GM12878 (cell line): ENCODE data around the gene SLC5A1.

Experiments
- EP300 ChIP-seq, 2 experiments: fragments of 150-350 bp in 1 of 2; IDR thresholded peaks; 2 replicates each; pipeline ENCODE4 v1.6.1; 2011 to 2012; ENCODE audit warnings: low read depth in 2 of 2, low read length in 2 of 2, borderline replicate concordance in 1 of 2, improper control_type of control experiment in 1 of 2, inconsistent platforms in 1 of 2; ENCODE audit not compliant: control insufficient read depth in 1 of 2
- EZH2 ChIP-seq: IDR thresholded peaks from 2 replicates; pipeline ENCODE4 v1.6.1; 2012; ENCODE audit warnings: low read depth, mild to moderate bottlenecking, control low read depth, inconsistent platforms, low read length, borderline replicate concordance; ENCODE audit not compliant: control insufficient read depth
- FOS ChIP-seq: IDR thresholded peaks from 3 replicates; pipeline ENCODE4 v1.6.1; 2011; ENCODE audit warnings: borderline replicate concordance; ENCODE audit not compliant: insufficient read length; ENCODE audit errors: extremely low read depth
- FOXK2 ChIP-seq: fragments of 450-650 bp; IDR thresholded peaks from 2 replicates; pipeline ENCODE4 v1.6.1; 2017; ENCODE audit warnings: mild to moderate bottlenecking, moderate library complexity
- FOXM1 ChIP-seq: IDR thresholded peaks from 2 replicates; pipeline ENCODE4 v1.6.1; 2012; ENCODE audit warnings: low read depth, mild to moderate bottlenecking, inconsistent platforms, low read length, moderate library complexity
- JUND ChIP-seq: IDR thresholded peaks from 2 replicates; pipeline ENCODE4 v1.6.1; 2012; ENCODE audit warnings: low read depth, mild to moderate bottlenecking, low read length, improper control_type of control experiment, moderate library complexity
- NFYB ChIP-seq: IDR thresholded peaks from 2 replicates; pipeline ENCODE4 v1.6.1; 2011; ENCODE audit warnings: low read depth, mild to moderate bottlenecking, low read length, improper control_type of control experiment, moderate library complexity; ENCODE audit not compliant: insufficient read depth
- RAD21 ChIP-seq: IDR thresholded peaks from 2 replicates; pipeline ENCODE4 v1.6.1; 2011; ENCODE audit warnings: mild to moderate bottlenecking, low read depth, low read length, moderate library complexity; ENCODE audit not compliant: insufficient read depth
- RB1 ChIP-seq: fragments of 450-650 bp; formaldehyde crosslinking; IDR thresholded peaks from 2 replicates; pipeline ENCODE4 v1.6.1; 2017; ENCODE audit warnings: mild to moderate bottlenecking, borderline replicate concordance
- SMAD1 ChIP-seq: fragments of 450-650 bp; IDR thresholded peaks from 2 replicates; pipeline ENCODE4 v1.6.1; 2018; ENCODE audit warnings: mild to moderate bottlenecking, low read depth; ENCODE audit not compliant: partially characterized antibody
- TCF7 ChIP-seq: IDR thresholded peaks from 2 replicates; pipeline ENCODE4 v1.6.1; 2014; ENCODE audit warnings: antibody characterized with exemption, borderline replicate concordance
- TF ChIP-seq, protein P1 (sequence below), 3 experiments: IDR thresholded peaks in 2 of 3; conservative IDR thresholded peaks in 1 of 3; 2 replicates each; pipeline ENCODE4 v1.5.1; 2011; ENCODE audit warnings: low read depth in 3 of 3, low read length in 3 of 3, mild to moderate bottlenecking in 3 of 3, control low read depth in 2 of 3, moderate library complexity in 2 of 3, inconsistent platforms in 1 of 3, mixed read lengths in 1 of 3; ENCODE audit not compliant: control insufficient read depth in 2 of 3, insufficient read depth in 1 of 3; ENCODE audit errors: extremely low read depth in 1 of 3

DNA sequence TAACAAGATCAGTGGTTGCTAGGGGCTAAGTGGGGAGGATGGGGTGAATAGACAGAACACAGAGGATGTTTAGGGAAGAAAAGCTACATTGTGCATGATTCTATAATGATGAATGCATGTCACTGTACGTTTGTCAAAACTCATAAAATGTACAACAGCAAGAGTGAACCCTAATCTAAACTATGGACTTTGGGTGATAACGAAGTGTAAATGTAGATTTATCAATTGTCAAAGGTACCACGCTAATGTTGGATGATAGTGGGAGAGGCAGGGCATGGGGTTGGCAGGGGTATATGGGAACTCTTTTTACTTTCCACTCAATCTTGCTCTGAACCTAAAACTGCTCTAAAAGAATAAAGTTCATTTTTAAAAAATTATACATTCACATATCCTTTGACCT lies 21.3 kb upstream of the SLC5A1 start:
- no peak for TF ChIP-seq FOS
- TF ChIP-seq, protein P1, sequence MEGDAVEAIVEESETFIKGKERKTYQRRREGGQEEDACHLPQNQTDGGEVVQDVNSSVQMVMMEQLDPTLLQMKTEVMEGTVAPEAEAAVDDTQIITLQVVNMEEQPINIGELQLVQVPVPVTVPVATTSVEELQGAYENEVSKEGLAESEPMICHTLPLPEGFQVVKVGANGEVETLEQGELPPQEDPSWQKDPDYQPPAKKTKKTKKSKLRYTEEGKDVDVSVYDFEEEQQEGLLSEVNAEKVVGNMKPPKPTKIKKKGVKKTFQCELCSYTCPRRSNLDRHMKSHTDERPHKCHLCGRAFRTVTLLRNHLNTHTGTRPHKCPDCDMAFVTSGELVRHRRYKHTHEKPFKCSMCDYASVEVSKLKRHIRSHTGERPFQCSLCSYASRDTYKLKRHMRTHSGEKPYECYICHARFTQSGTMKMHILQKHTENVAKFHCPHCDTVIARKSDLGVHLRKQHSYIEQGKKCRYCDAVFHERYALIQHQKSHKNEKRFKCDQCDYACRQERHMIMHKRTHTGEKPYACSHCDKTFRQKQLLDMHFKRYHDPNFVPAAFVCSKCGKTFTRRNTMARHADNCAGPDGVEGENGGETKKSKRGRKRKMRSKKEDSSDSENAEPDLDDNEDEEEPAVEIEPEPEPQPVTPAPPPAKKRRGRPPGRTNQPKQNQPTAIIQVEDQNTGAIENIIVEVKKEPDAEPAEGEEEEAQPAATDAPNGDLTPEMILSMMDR (IDR thresholded peaks at IDR 0.05 in 2 of 3, conservative IDR thresholded peaks at IDR 0.05 in 1 of 3; ENCODE audit: control insufficient read depth in 2 of 3, extremely low read depth in 1 of 3, insufficient read depth in 1 of 3, low read depth in 3 of 3, low read length in 3 of 3): no peak
- TF ChIP-seq EP300 (IDR thresholded peaks at IDR 0.05; ENCODE audit: borderline replicate concordance in 1 of 2, control insufficient read depth in 1 of 2, low read depth in 2 of 2, low read length in 2 of 2): no peak
- no peak for TF ChIP-seq RB1
- no peak for TF ChIP-seq EZH2
- TF ChIP-seq JUND: no peak
- TF ChIP-seq FOXK2: no peak
- no peak for TF ChIP-seq FOXM1
- TF ChIP-seq TCF7: no peak
- no peak for TF ChIP-seq SMAD1
- no peak for TF ChIP-seq NFYB
- no peak for TF ChIP-seq RAD21
